Hematopoietic multipotent progenitor cell treated with erythropoietin and hydrocortisone succinate and interleukin-3 and kit ligand, for 8 days (in vitro differentiated cells): ENCODE data around the gene DNAL1.

Experiments used
- DNase-seq: peaks from one replicate; pipeline ENCODE4 v3.0.0-alpha.2; 2015

The DNAL1 gene

GRCh38 chr14:73710737-73711136 lies 66.0 kb downstream of the DNAL1 start:
- no peak for DNase-seq

DNA sequence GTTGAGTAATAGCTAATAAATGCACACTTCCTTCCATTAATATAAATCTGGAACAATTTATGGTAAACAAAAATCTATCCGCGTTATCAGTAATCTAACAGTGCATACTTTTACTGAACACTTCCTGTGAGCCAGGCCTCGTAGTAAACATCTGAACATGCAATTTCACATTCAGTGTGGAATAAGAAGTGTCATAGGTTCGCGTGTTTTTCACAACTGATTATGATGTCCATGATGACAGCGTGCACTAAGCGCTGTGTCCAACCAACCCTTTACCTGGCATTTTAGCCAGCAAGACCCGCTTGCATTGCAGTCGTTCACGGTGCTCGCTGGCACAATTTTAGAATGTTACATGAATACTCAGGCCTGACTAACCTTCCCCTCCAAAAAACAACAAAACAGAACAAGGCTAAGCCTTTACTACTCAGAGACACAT lies 67.3 kb downstream of the DNAL1 start:
- DNase-seq, result no peak

- DNase-seq, result peak; percentile 45
Measured at GRCh38 chr14:73712540-73713180, 67.9 kb downstream of the DNAL1 start.

DNA sequence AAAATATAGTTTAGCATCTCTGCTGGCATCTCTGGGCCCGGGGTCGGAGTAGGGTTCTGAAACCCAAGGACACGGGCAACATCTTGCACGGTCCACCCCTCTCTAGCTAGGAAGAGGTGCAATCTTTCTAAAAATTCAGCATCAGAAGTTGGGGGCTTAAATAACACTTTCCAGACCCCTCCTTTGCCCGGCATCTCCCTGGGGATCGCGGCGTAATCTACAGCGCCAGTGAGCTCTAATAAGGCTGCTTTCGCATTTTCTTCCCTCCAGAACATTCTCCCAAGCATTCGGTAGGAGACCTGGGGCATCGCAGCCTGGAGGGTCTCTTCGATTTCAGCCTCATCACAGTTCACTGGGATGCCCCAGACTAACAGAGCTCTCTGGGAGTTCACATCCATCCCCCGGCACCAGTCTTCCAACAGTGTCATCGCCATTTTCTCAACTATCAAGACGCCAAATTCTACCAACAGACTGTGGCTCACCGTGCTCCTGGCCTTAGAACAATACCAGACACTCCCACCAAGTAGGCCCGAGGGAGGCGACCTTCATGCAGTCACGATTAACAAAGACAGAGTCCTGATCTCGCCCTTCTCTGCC lies 68.5 kb downstream of the DNAL1 start:
- DNase-seq, result no peak

DNA sequence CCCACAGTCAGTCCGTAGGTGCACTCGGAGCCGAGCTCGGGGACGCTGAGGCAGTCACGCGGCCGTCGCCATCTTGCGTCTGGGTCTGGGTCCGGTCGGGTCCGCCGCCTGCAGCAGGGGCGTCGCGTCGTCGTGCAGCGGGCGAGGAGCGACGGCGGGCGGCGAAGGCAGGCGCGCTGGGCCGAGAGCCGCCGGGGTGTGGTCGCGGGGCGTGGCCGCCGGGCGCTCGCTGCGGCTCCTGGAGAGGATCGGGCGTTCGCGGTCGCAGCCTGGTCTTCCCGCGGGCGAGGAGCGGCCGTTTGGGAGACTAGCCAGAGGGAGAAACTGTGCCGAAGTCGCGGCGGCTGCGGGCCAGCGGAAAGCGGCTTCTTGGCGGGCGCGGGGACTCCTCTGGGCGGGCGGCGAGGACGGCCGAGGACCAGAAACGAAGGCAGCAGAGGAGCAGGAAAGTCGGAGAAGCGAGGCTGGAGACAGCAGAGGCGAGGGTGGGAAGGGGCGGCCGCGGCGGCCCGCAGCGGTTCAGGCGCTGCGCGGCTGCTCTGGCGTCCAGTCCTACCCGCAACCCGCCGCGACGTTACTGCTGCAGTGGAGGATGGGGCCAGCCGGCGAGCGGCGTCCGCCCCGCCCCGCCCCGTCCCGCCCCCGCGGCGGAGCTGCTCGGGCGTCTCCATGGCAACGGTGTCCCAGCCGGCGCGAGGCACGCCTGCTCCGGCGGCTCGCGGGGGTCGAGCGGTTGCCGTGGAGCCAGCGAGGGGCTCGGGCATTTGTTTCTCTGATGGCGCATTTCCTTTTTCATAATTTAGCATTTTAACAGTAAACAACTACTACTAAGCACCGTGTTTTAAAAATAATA lies 69.2 kb downstream of the DNAL1 start, which contains the start of gene PNMA1:
Gene PNMA1 (minus strand): TSS at position 582 of the 853 bp plus-strand sequence. CDS start 745 bp downstream, outside the sequence.
- DNase-seq, result peak; percentile 79

- no peak for DNase-seq
Measured at GRCh38 chr14:73714656-73715081, 69.9 kb downstream of the DNAL1 start.

DNA sequence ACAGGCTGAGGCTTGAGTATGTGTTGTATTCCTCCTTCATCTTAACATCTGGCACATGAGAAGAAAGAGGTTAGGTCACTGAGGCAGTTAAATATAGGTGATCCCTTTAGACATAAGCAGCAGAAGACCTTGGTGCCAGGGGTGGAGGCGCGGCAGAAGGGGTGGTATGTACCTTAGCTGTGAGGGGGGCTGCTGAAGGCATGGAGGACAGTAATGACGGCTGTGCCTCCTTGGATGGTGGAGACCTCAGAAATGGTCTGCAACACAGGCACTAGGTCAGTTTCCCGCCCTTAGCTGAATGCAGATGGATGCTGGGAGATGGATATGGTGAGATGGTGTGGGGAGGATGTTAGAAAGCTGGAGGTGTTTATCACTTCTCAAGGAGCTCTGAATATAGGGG lies 70.9 kb downstream of the DNAL1 start:
- DNase-seq, result no peak

GRCh38 chr14:73717266-73717665 lies 72.5 kb downstream of the DNAL1 start:
- no peak for DNase-seq

GRCh38 chr14:73717711-73718417 lies 73.1 kb downstream of the DNAL1 start:
- no peak for DNase-seq

DNA sequence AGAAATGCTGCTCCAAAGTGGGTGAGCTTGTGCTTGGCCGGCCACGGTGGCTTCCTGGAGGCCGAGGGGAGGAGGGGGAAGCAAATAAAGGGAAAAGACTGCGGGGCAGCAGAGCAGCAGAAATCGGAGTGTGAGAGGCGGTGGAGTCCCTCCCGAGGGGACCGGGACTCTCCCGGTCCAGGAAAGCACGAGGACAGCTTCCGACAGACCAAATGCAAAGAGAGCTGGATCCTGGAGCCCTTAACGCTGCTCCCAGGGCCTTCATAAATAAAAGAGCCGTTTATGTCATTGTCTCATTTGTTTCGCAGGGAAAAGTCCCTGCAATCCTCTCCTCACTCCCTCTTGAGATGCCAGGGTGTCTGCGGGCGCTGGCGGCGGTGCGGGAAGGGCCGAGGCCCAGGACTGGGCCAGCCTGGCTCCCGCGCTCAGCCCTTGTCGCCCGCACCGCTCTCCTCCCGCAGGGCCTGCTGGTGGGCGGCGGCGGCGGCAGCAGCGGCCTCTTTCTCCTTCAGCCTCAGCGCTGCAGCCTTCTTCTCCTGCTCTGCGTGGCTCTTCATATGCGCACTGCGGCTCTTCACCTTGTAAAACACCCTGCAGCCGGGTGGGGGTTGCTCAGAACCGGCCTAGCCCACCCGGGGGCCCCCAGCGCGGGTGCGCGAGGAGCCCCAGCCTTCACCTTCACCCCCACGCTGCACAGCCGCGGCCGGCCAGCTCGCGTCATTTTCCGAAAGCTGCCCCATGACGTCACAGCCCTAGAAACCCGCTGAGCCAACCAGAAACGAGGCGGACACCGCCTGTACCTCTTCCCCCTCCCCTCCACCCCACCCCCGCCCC lies 73.8 kb downstream of the DNAL1 start:
- DNase-seq, result no peak

- DNase-seq, result no peak
Measured at GRCh38 chr14:73719361-73719760, 74.6 kb downstream of the DNAL1 start.

GRCh38 chr14:73719791-73720190 lies 75.0 kb downstream of the DNAL1 start:
- no peak for DNase-seq

DNA sequence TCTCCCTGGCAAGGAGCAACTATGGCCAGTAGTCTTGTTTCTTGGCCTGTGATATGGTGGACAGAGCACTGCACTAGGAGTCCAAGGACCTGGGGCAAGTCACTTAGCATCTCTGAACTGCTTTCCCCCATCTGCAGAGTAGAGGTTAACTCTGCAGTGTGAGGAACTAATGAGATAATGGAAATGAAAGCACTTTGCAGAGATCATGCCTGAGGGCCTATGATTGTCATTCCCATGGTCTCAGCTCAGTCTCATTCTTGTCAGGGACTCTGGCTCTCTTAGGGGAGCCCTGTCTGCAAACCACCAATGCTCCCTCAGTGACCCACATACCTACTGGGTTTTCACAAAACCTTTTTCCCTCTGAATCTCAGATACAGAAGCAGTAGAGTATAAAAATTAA lies 75.8 kb downstream of the DNAL1 start:
- no peak for DNase-seq

DNA sequence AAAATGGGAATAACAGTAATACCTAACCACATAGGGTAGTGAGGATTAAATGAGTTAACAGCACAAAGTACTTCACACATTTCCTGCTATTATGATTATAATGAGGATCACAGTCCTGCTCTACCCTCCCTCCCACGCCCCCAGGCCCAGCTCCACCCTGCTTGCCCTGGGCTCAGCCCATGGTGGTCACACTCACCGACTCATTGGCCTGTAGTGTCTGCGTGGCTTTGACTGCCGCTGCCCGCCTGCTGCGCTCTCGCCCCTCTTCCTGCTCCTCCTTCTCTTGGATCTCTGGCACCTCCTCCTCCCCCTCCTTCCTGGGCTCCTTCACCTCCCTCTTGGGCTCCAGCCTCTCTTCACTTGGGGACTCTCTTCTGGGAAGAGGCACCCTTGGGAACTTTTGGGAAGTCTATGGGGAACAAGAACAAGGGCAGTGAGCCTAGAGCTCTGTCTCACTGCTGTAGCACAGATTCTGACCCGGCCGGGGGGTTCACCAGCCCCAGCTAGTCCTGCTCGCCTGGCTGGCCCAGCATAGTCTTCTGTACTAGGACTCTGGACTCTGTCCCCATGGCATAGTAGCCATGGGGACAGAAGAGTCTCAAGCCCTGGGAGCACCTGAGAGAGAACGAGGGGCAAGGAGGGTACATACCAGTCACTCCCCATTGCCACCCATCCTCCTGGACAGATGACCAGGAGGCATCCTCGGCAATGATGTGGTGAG lies 76.5 kb downstream of the DNAL1 start:
- DNase-seq, result no peak

- no peak for DNase-seq
Measured at GRCh38 chr14:73722581-73722980, 77.8 kb downstream of the DNAL1 start.

DNA sequence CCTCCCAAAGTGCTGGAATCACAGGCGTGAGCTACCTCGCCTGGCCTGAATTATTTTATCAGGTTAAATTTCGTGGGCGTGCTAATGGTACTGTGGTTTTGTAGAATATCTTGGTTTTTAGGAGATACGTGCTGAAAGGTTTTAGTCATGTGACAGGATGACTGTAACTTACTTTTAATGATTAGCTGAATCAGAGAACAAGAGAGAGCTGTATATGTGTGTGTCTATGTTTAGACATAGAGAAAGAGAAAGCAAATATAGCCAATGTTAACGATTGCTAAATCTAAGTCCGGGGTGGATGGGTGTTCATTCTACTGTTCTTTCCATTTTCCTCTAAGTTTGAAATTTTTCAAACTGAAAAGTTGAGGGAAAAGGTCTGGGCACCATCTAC lies 78.6 kb downstream of the DNAL1 start:
- peak; percentile 52 for DNase-seq

DNA sequence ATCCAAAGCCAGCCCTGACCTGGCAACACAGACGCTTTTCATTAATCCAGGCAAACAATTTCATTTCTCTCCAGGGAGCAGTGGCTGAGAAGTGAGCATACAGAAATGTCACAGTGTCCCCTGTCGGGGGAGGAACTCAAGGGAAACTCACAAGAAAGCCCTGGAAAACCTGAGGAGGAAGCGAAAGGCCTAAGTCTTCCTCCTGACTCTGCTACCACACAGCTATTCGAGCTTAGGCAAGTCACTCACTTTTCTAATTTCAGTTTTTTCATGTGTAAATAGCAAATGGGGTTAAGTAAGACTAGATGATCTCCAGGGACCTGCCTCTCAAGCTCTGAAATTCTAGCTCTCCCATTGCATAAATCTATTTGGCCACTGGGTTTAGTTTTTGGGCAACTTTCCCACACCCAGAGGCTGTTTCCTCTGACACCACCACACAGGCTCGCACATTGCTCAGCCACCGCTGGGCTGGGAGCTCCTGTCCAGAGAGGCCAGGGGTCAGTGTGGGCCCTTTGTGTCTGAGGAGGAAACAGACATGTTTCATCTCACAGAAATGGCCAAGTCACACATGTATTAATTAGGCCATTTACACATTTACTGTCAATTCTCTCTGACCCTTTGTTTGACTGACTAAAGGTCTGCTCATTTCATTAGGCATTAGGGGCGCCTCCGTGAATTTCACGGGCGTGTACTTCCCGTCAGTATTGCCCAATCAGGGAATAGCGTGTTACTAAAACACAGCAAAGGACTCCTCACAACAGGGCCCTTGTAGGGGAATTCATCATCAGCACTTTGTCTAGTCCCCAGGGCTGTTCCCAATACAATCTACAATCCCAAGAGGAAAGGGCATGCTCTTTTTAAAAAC lies 79.2 kb downstream of the DNAL1 start:
- peak; percentile 55 for DNase-seq

GRCh38 chr14:73724696-73725095 lies 79.9 kb downstream of the DNAL1 start:
- no peak for DNase-seq

GRCh38 chr14:73725116-73726024 lies 80.6 kb downstream of the DNAL1 start:
- DNase-seq, result peak; percentile 88
